RWPE2 (cell line): ENCODE data around the gene EWSR1.

Experiments
- ATAC-seq: fragments of 200-7000 bp; cut with Tn5 transposase; 3 replicates; pipeline ENCODE4 v1.9.1; 2021; ENCODE audit warnings: low read depth
- DNase-seq: peaks from one replicate; pipeline ENCODE4 v3.0.0-alpha.2; 2020; ENCODE audit warnings: low spot score
- H3K27ac ChIP-seq: fragments of 450-650 bp; 2 replicates; pipeline ENCODE4 v1.5.1; 2017; ENCODE audit warnings: mild to moderate bottlenecking; ENCODE audit not compliant: poor library complexity, severe bottlenecking
- H3K27me3 ChIP-seq: fragments of 250-450 bp; sonication (Bioruptor Pico); 2 replicates; pipeline ENCODE4 v1.5.1; 2021; ENCODE audit warnings: mild to moderate bottlenecking, moderate library complexity; ENCODE audit not compliant: insufficient read depth, poor library complexity, severe bottlenecking
- H3K36me3 ChIP-seq: fragments of 250-450 bp; sonication (Bioruptor Pico); 2 replicates; pipeline ENCODE4 v1.5.1; 2020; ENCODE audit warnings: low read depth, mild to moderate bottlenecking, moderate library complexity
- H3K4me1 ChIP-seq: fragments of 250-450 bp; sonication (Bioruptor Pico); 2 replicates; pipeline ENCODE4 v1.5.1; 2021; ENCODE audit warnings: mild to moderate bottlenecking, moderate library complexity; ENCODE audit not compliant: insufficient read depth, poor library complexity, severe bottlenecking
- H3K4me3 ChIP-seq: fragments of 250-450 bp; sonication (Bioruptor Pico); 2 replicates; pipeline ENCODE4 v1.5.1; 2021; ENCODE audit warnings: mild to moderate bottlenecking, moderate library complexity; ENCODE audit not compliant: severe bottlenecking
- H3K9me3 ChIP-seq: fragments of 250-450 bp; sonication (Bioruptor Pico); 2 replicates; pipeline ENCODE4 v1.5.1; 2021; ENCODE audit warnings: mild to moderate bottlenecking, moderate library complexity; ENCODE audit not compliant: severe bottlenecking
- CTCF ChIP-seq: fragments of 450-650 bp; IDR thresholded peaks from one replicate; pipeline ENCODE4 v1.5.1; 2017; ENCODE audit warnings: mild to moderate bottlenecking, moderate library complexity; ENCODE audit not compliant: poor library complexity, severe bottlenecking

EWSR1 gene

GRCh38 chr22:29309332-29310064 is 41.4 kb downstream of the EWSR1 start:
- Histone ChIP-seq H3K4me3 (no peak overlapping the region), H3K36me3 (no peaks in the 10 kb centered on the region)

GRCh38 chr22:29310065-29310862 is 42.2 kb downstream of the EWSR1 start:
- no peak for DNase-seq
- Histone ChIP-seq H3K4me3 (no peak overlapping the region), H3K4me1 (peaks cover 22% of the 10 kb centered on the region), H3K9me3 (no peaks in the 10 kb centered on the region), H3K36me3 (no peaks in the 10 kb centered on the region), H3K27ac (peak overlapping the region; percentile 76), H3K27me3 (peaks cover 20% of the 10 kb centered on the region)
- TF ChIP-seq CTCF: no peak
- no peak for ATAC-seq

More at GRCh38 chr22:29309332-29310064, 41.4 kb downstream of the EWSR1 start:
- TF ChIP-seq CTCF: no peak
- ATAC-seq (no peak), DNase-seq (peak; percentile 57)
- Histone ChIP-seq H3K9me3 (no peaks in the 10 kb centered on the region), H3K4me1 (peaks cover 22% of the 10 kb centered on the region), H3K27me3 (peaks cover 15% of the 10 kb centered on the region), H3K27ac (peak overlapping the region; percentile 76)

- H3K36me3 ChIP-seq: no peaks in the 10 kb centered on the region
- peaks cover 22% of the 10 kb centered on the region for H3K4me1 ChIP-seq
- H3K4me3 ChIP-seq: no peak overlapping the region
- TF ChIP-seq CTCF: no peak
- H3K27me3 ChIP-seq: peaks cover 23% of the 10 kb centered on the region
- peak; percentile 97 for DNase-seq
- no peaks in the 10 kb centered on the region for H3K9me3 ChIP-seq
- peak overlapping the region; percentile 76 for H3K27ac ChIP-seq
- ATAC-seq: peak; percentile 68
These were observed 42.8 kb downstream of the EWSR1 start for GRCh38 chr22:29310863-29311339.

- DNase-seq: peak; percentile 58
- no peaks in the 10 kb centered on the region for H3K36me3 ChIP-seq
- no peak overlapping the region for H3K27ac ChIP-seq
- H3K9me3 ChIP-seq: no peaks in the 10 kb centered on the region
- H3K27me3 ChIP-seq: peaks cover 30% of the 10 kb centered on the region
- H3K4me3 ChIP-seq: no peak overlapping the region
- no peak for ATAC-seq
- H3K4me1 ChIP-seq: peaks cover 22% of the 10 kb centered on the region
- no peak for TF ChIP-seq CTCF
These were observed 43.6 kb downstream of the EWSR1 start for GRCh38 chr22:29311464-29312217.
